ENCODE measurements around the gene ACAA1.
"Not testable (repeated sequence)": the region's sequence is repeated elsewhere in the genome, so short reads cannot be mapped to it uniquely, and the experiment has no call there.

ACAA1 gene

GRCh38 chr3:38107911-38108648 is 28.8 kb downstream of the ACAA1 start:
- DNase-seq (ENCODE audit: low read depth, low spot score), result no peak

- DNase-seq (ENCODE audit: low read depth, low spot score), result no peak
These were observed 31.4 kb downstream of the ACAA1 start for GRCh38 chr3:38105525-38105924.

- DNase-seq (ENCODE audit: low read depth, low spot score), result no peak
These were observed 34.5 kb downstream of the ACAA1 start for GRCh38 chr3:38102444-38102814.

- no peak for DNase-seq (ENCODE audit: low read depth, low spot score)
These were observed 35.0 kb downstream of the ACAA1 start for GRCh38 chr3:38101811-38102443.

- DNase-seq (ENCODE audit: low read depth, low spot score), result no peak
These were observed 36.4 kb downstream of the ACAA1 start for GRCh38 chr3:38100498-38100897.

GRCh38 chr3:38099518-38099917 is 37.4 kb downstream of the ACAA1 start:
- no peak for DNase-seq (ENCODE audit: low read depth, low spot score)

GRCh38 chr3:38098376-38098723 is 38.6 kb downstream of the ACAA1 start:
- DNase-seq (ENCODE audit: low read depth, low spot score), result no peak

- DNase-seq (ENCODE audit: low read depth, low spot score), result no peak
These were observed 39.2 kb downstream of the ACAA1 start for GRCh38 chr3:38097446-38098375.

GRCh38 chr3:38095669-38096483 is 41.1 kb downstream of the ACAA1 start:
- DNase-seq (ENCODE audit: low read depth, low spot score), result no peak

GRCh38 chr3:38094999-38095398 is 41.9 kb downstream of the ACAA1 start:
- no peak for DNase-seq (ENCODE audit: low read depth, low spot score)

GRCh38 chr3:38090453-38090852 is 46.5 kb downstream of the ACAA1 start:
- no peak for DNase-seq (ENCODE audit: low read depth, low spot score)

GRCh38 chr3:38089163-38089562 is 47.8 kb downstream of the ACAA1 start:
- no peak for DNase-seq (ENCODE audit: low read depth, low spot score)

GRCh38 chr3:38088126-38089078 is 48.5 kb downstream of the ACAA1 start:
- DNase-seq (ENCODE audit: low read depth, low spot score), result no peak

GRCh38 chr3:38087278-38087677 is 49.6 kb downstream of the ACAA1 start:
- DNase-seq (ENCODE audit: low read depth, low spot score), result not testable (repeated sequence)

GRCh38 chr3:38086496-38086895 is 50.4 kb downstream of the ACAA1 start:
- no peak for DNase-seq (ENCODE audit: low read depth, low spot score)

GRCh38 chr3:38085943-38086324 is 51.0 kb downstream of the ACAA1 start:
- DNase-seq (ENCODE audit: low read depth, low spot score), result no peak

GRCh38 chr3:38085311-38085942 is 51.5 kb downstream of the ACAA1 start:
- no peak for DNase-seq (ENCODE audit: low read depth, low spot score)

GRCh38 chr3:38084334-38085310 is 52.3 kb downstream of the ACAA1 start:
- no peak for DNase-seq (ENCODE audit: low read depth, low spot score)

- no peak for DNase-seq (ENCODE audit: low read depth, low spot score)
These were observed 53.0 kb downstream of the ACAA1 start for GRCh38 chr3:38083871-38084333.

Data from activated CD4-positive, CD25-positive, alpha-beta regulatory T cell treated with anti-CD3 and anti-CD28 coated beads, Interleukin-2, amount 50 U/mL, for 16 hours (primary cell).